ENCODE measurements around the gene ETV6.

Gene ETV6

GRCh38 chr12:11812586-11813437, 163.3 kb downstream of the ETV6 start:
- no peak for DNase-seq

- DNase-seq = no peak
These were observed 164.0 kb downstream of the ETV6 start for GRCh38 chr12:11813438-11813813.

- DNase-seq = no peak
These were observed 164.9 kb downstream of the ETV6 start for GRCh38 chr12:11814374-11814773.

- no peak for DNase-seq
These were observed 165.9 kb downstream of the ETV6 start for GRCh38 chr12:11815397-11815796.

- DNase-seq = no peak
These were observed 170.2 kb downstream of the ETV6 start for GRCh38 chr12:11819643-11820042.

- no peak for DNase-seq
These were observed 171.0 kb downstream of the ETV6 start for GRCh38 chr12:11820476-11820875.

GRCh38 chr12:11821386-11822080, 172.1 kb downstream of the ETV6 start:
- DNase-seq = no peak

GRCh38 chr12:11822081-11822834, 172.8 kb downstream of the ETV6 start:
- DNase-seq = no peak

- no peak for DNase-seq
These were observed 173.6 kb downstream of the ETV6 start for GRCh38 chr12:11823043-11823442.

GRCh38 chr12:11823593-11823992, 174.1 kb downstream of the ETV6 start:
- DNase-seq = no peak

GRCh38 chr12:11824069-11824468, 174.6 kb downstream of the ETV6 start:
- no peak for DNase-seq

- DNase-seq = no peak
These were observed 175.3 kb downstream of the ETV6 start for GRCh38 chr12:11824736-11825135.

- no peak for DNase-seq
These were observed 175.8 kb downstream of the ETV6 start for GRCh38 chr12:11825278-11825677.

GRCh38 chr12:11826574-11826973, 177.1 kb downstream of the ETV6 start:
- DNase-seq = no peak

- DNase-seq = no peak
These were observed 177.9 kb downstream of the ETV6 start for GRCh38 chr12:11827091-11828061.

- DNase-seq = no peak
These were observed 180.3 kb downstream of the ETV6 start for GRCh38 chr12:11829764-11830194.

- no peak for DNase-seq
These were observed 180.9 kb downstream of the ETV6 start for GRCh38 chr12:11830307-11830801.

GRCh38 chr12:11832093-11832492, 182.6 kb downstream of the ETV6 start:
- DNase-seq = no peak

- no peak for DNase-seq
These were observed 183.9 kb downstream of the ETV6 start for GRCh38 chr12:11833174-11833895.

- DNase-seq = no peak
These were observed 184.8 kb downstream of the ETV6 start for GRCh38 chr12:11834104-11834812.

- no peak for DNase-seq
These were observed 185.5 kb downstream of the ETV6 start for GRCh38 chr12:11834931-11835330.

All from SW 1271 (cell line).